Common myeloid progenitor, CD34-positive (primary cell): ENCODE data around the gene HS6ST1.
A peak's percentile ranks its signal among the peaks of the same experiment; 100 is the strongest.

Experiments used
- CTCF ChIA-PET: fragments of 350-600 bp; sonication (Branson Sonifier 250); formaldehyde crosslinking; loops from one replicate; lab custom pipeline; 2021; ENCODE audit warnings: antibody characterized with exemption; lab: Charles Lee
- POLR2A ChIA-PET: fragments of 350-600 bp; sonication (Branson Sonifier 250); formaldehyde crosslinking; loops from one replicate; lab custom pipeline; 2021; ENCODE audit warnings: antibody characterized with exemption; lab: Charles Lee
- DNase-seq, 3 donors: peaks; one replicate each; pipeline versions ENCODE4 v3.0.0 to v3.0.0-alpha.2; 2013
- H3K27ac ChIP-seq, 2 experiments: 1 replicate in 1 of 2; 2 replicates in 1 of 2; pipeline ENCODE4 v1.7.0; 2013; ENCODE audit warnings: inconsistent platforms in 2 of 2, low read length in 2 of 2, mild to moderate bottlenecking in 2 of 2, low read depth in 1 of 2, moderate library complexity in 1 of 2; ENCODE audit not compliant: severe bottlenecking in 2 of 2, insufficient read depth in 1 of 2, poor library complexity in 1 of 2
- H3K27me3 ChIP-seq, 5 experiments: replicated peaks in 2 of 5; 1 replicate in 3 of 5; 2 replicates in 2 of 5; pipeline versions ENCODE4 v1.6.1 to v1.7.0; 2013; ENCODE audit warnings: low read length in 4 of 5, mild to moderate bottlenecking in 2 of 5, moderate library complexity in 2 of 5, inconsistent platforms in 1 of 5; ENCODE audit not compliant: insufficient read depth in 5 of 5, control insufficient read depth in 4 of 5
- H3K36me3 ChIP-seq, 4 experiments: 1 replicate in 2 of 4; 2 replicates in 2 of 4; pipeline versions ENCODE4 v1.6.1 to v1.7.0; 2013; ENCODE audit warnings: low read length in 3 of 4, control low read depth in 1 of 4, mild to moderate bottlenecking in 1 of 4; ENCODE audit not compliant: control insufficient read depth in 4 of 4, insufficient read depth in 4 of 4
- H3K4me1 ChIP-seq, 4 experiments: 1 replicate in 3 of 4; 2 replicates in 1 of 4; pipeline versions ENCODE4 v1.6.1 to v1.7.1; 2013; ENCODE audit warnings: low read length in 3 of 4, mild to moderate bottlenecking in 3 of 4, control low read depth in 1 of 4, inconsistent platforms in 1 of 4, moderate library complexity in 1 of 4; ENCODE audit not compliant: control insufficient read depth in 4 of 4, insufficient read depth in 4 of 4; ENCODE audit errors: control extremely low read depth in 1 of 4
- H3K4me3 ChIP-seq, 7 experiments: 1 replicate in 4 of 7; 2 replicates in 3 of 7; pipeline versions ENCODE4 v1.5.1 to v1.7.0; 2013; ENCODE audit warnings: mild to moderate bottlenecking in 7 of 7, low read length in 6 of 7, moderate library complexity in 6 of 7, inconsistent platforms in 2 of 7, low read depth in 2 of 7, control low read depth in 1 of 7; ENCODE audit not compliant: insufficient read depth in 4 of 7, control insufficient read depth in 1 of 7; ENCODE audit errors: extremely low read depth in 1 of 7
- H3K9me3 ChIP-seq, 5 experiments: 1 replicate in 4 of 5; 2 replicates in 1 of 5; pipeline versions ENCODE4 v1.6.1 to v1.7.1; 2013; ENCODE audit warnings: low read length in 4 of 5, mild to moderate bottlenecking in 2 of 5, inconsistent platforms in 1 of 5, low read depth in 1 of 5, moderate library complexity in 1 of 5; ENCODE audit not compliant: control insufficient read depth in 4 of 5, insufficient read depth in 2 of 5; ENCODE audit errors: control extremely low read depth in 1 of 5
- WGBS: methylation state at CpG from one replicate; pipeline ENCODE4 v1.1.5; 2013; ENCODE audit not compliant: insufficient coverage; 5-methylcytosine and 5-hydroxymethylcytosine counted together

HS6ST1 gene

GRCh38 chr2:128316777-128317180, 1.9 kb downstream of the HS6ST1 start:
- POLR2A ChIA-PET: interaction anchor here (0.6 to 1.1 kb wide), 2 partner anchors 17 to 418 kb away, joined by 3 read pairs; no protein-coding TSS in a partner anchor
- CTCF ChIA-PET: interaction anchor here (1.0 to 3.0 kb wide), 10 partner anchors 12 to 420 kb away, joined by 3 to 15 read pairs (median 4); no protein-coding TSS in a partner anchor
- Histone ChIP-seq H3K4me1 (peaks cover 0 to 74% (median 57%) of the 10 kb centered on the region in 4 experiments), H3K36me3 (peaks cover 0 to 50% (median 15%) of the 10 kb centered on the region in 4 experiments), H3K4me3 (peak overlapping the region; percentile 62 to 94 (median 80)), H3K9me3 (no peaks in the 10 kb centered on the region), H3K27me3 (no peaks in the 10 kb centered on the region), H3K27ac (no peak overlapping the region)
- 0% methylated on average over 3 of the region's 5 CpGs for WGBS
- DNase-seq: no peak

DNA sequence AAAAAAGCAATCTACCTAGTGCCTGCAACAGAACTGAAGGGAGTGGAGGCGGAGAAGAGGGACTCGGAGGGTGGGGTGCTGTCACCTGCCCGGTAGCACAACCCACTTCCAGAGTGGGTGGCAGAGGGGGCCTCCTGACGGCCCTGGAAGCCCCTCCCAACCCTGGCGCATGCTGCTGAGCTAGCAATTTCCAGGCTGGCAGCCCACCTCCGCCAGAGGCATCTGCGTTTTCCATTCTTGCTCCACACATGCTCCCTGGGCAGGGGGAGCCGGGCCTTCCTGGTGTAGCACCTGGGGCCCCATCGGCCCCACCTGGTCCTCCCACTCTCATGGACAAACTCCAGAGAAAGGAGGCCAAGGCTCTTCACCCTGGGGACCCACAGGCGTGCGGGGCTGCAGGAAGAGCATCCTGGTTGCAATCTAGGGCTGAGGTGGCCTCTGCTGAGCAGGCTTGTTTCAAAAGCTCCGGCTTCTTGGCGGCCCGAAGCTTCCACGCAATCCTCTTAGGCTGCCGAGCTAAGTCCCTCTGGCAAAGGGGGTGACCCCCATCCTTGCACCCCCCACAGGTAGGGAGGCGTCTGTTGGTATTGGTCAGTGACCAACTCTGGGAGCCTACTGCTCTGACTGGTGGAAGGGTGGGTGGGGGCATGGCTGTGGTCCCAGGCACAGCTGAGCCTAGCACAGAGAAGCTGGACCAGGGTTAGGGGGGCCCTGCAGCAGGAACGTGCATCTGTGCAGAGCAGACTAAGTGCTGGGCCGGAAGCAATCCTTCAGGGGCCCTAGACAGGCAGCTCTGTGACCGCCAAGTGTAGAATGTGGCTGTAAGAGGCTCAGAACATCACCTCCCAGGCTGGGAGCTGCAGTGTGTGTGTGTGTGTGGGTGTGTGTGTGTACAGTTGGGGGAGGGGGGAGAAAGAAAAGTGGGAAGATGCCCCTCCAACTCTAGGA, 2.6 kb downstream of the HS6ST1 start:
- DNase-seq: peak; percentile 27 to 90 (median 83)
- Histone ChIP-seq H3K36me3 (peaks cover 0 to 57% (median 15%) of the 10 kb centered on the region in 4 experiments), H3K4me1 (peaks cover 0 to 71% (median 50%) of the 10 kb centered on the region in 4 experiments), H3K9me3 (no peaks in the 10 kb centered on the region), H3K27me3 (no peaks in the 10 kb centered on the region), H3K4me3 (peak overlapping the region in 6 of 7 experiments; percentile 67 to 94 (median 81)), H3K27ac (no peak overlapping the region)
- WGBS: 61% methylated on average over 11 of the region's 20 CpGs
- ChIA-PET CTCF (interaction anchor here (1.1 to 3.0 kb wide), 9 partner anchors 10 to 420 kb away, joined by 3 to 15 read pairs (median 4); no protein-coding TSS in a partner anchor), POLR2A (interaction anchor here (0.6 to 1.1 kb wide), 2 partner anchors 16 to 418 kb away, joined by 3 read pairs; no protein-coding TSS in a partner anchor)

GRCh38 chr2:128315122-128315828, 3.4 kb downstream of the HS6ST1 start:
- Histone ChIP-seq H3K27me3 (no peaks in the 10 kb centered on the region), H3K4me3 (peak overlapping the region in 2 of 7 experiments; percentile 4 to 94), H3K4me1 (peaks cover 0 to 68% (median 45%) of the 10 kb centered on the region in 4 experiments), H3K27ac (no peak overlapping the region), H3K36me3 (peaks cover 0 to 65% (median 17%) of the 10 kb centered on the region in 4 experiments), H3K9me3 (no peaks in the 10 kb centered on the region)
- POLR2A ChIA-PET: no interaction called here
- 92% methylated on average over 11 of the region's 12 CpGs for WGBS
- CTCF ChIA-PET: interaction anchor here (1.1 to 3.0 kb wide), 5 partner anchors 9 to 136 kb away, joined by 4 to 15 read pairs (median 4); no protein-coding TSS in a partner anchor
- DNase-seq: no peak

DNA sequence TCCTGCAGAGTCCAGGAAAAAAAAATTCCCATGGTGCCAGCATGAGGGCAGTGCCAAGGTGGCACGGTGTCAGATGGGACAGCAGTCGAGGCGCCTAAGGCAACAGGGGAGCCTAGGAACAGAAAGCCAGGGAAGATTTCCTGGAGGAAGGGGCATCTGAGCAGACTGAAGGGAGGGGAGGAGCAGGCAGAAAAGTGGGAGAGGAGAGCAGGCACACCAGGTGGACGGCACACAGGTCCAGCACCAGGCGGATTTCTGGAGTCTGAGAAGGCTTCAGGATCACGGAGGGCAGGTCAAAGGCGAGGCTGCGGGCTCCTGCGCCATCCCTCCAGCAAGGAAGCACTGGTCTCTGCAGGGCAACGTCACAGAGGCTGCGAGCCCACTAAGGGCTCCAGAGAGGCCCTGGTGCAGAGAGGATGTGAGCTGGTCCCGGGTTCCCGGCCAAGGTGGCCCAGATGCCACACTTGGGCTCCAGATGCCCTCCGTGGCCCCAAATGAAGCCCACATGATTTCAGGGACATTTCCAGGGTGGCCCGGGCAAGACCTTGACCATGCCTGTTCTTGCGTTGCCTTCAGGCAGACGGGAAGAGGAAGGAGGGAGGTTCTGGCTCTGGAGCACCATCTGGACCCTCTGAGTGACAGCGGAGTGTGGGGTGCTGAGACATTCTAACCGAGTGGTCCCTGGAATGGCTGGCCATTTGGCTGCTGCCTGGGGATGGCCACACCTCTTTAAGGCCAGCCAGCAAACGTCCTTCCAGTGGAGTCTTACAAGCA, 4.1 kb downstream of the HS6ST1 start:
- Histone ChIP-seq H3K27ac (no peak overlapping the region), H3K36me3 (peaks cover 0 to 72% (median 20%) of the 10 kb centered on the region in 4 experiments), H3K27me3 (no peaks in the 10 kb centered on the region), H3K9me3 (no peaks in the 10 kb centered on the region), H3K4me3 (peak overlapping the region in 1 of 7 experiments; percentile 32), H3K4me1 (peaks cover 0 to 62% (median 40%) of the 10 kb centered on the region in 4 experiments)
- 97% methylated on average over 19 of the region's 20 CpGs for WGBS
- ChIA-PET POLR2A (no interaction called here), CTCF (interaction anchor here (1.2 to 3.0 kb wide), 4 partner anchors 13 to 135 kb away, joined by 4 to 15 read pairs (median 4); no protein-coding TSS in a partner anchor)
- DNase-seq: no peak

- H3K4me3 ChIP-seq: no peak overlapping the region
- WGBS: 85% methylated on average over 2 of the region's 4 CpGs
- no peaks in the 10 kb centered on the region for H3K9me3 ChIP-seq
- no peak overlapping the region for H3K27ac ChIP-seq
- no peak for DNase-seq
- ChIA-PET CTCF (interaction anchor here (1.2 kb wide), 2 partner anchors 13 to 144 kb away, joined by 3 to 4 read pairs; no protein-coding TSS in a partner anchor), POLR2A (interaction anchor here (1.3 kb wide), 1 partner anchor 9 kb away, joined by 3 read pairs; no protein-coding TSS in a partner anchor)
- no peaks in the 10 kb centered on the region for H3K27me3 ChIP-seq
- H3K4me1 ChIP-seq: peaks cover 0 to 56% (median 37%) of the 10 kb centered on the region in 4 experiments
- H3K36me3 ChIP-seq: peaks cover 0 to 77% (median 22%) of the 10 kb centered on the region in 4 experiments
Observed at GRCh38 chr2:128313931-128314347, 4.7 kb downstream of the HS6ST1 start.
